ENCODE results near the gene TMEM201. TPM values are rescaled to one million over a fixed set of nuclear protein-coding genes. Genes with fewer than 3 reads are reported as not detected.
A peak's percentile ranks its signal among the peaks of the same experiment; 100 is the strongest.

The TMEM201 gene
- total and polyA plus RNA-seq, 9 of the 15 experiments (the other 6 are each of a cell fraction or from before 2014, with no cell fraction given), result 0.42 to 51.3 (median 7.4) TPM

DNA sequence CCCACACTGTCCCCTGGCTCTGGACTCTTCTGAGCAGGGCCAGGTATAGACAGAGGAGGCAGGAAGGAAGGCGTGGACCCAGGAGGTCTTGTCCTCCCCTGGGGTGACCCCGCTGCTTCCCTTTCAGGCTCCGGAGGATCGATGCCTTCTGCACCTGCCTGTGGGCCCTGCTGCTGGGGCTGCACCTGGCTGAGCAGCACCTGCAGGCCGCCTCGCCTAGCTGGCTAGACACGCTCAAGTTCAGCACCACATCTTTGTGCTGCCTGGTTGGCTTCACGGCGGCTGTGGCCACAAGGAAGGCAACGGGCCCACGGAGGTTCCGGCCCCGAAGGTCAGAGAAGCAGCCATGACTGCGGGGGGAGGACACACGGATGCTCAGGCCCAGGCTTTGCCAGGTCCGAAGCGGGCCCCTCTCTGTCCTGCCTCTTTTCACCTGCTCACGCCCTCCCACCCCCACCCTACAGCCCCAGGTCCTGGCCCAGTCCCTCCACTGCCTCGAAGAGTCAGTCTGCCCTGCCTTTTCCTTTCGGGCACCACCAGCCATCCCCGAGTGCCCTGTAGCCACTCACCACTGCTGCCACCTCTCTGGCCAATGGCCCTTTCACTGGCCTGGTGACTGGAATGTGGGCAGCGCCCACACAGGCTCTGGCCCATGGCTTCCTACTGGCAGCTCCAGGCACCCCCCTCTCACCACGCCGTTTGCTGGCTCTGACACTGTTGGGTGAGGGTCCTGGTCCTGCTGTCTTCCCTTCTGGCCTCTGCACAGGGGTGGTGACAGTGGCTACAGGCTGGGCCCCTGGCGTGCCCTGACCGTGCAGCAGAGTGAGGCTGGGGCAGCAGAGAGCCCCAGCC, 13.5 kb downstream of the TMEM201 start:
- WGBS (ENCODE audit: insufficient coverage, low coverage, missing lambda C conversion rate), result 90% methylated on average over 23 of the region's 26 CpGs
- Histone ChIP-seq H3K79me2 (ENCODE audit: control insufficient read depth, insufficient read depth, low read length) (no peaks in the 10 kb centered on the region), H3K9me1 (ENCODE audit: control insufficient read depth, insufficient read depth, low read length) (peaks cover 3% of the 10 kb centered on the region), H4K20me1 (replicated peaks; ENCODE audit: control insufficient read depth, insufficient read depth, low read length) (peaks cover 3% of the 10 kb centered on the region; the same call in 1 of the 2 replicates), H3K4me3 (no peak overlapping the region), H3K9ac (ENCODE audit: insufficient read depth in 1 of 2, low read depth in 2 of 2, low read length in 2 of 2) (no peak overlapping the region; a peak in 1 of 4 replicates), H3K9me3 (replicated peaks; ENCODE audit: control insufficient read depth, insufficient read depth, low read depth, low read length) (no peaks in the 10 kb centered on the region), H3K4me2 (ENCODE audit: insufficient read depth, low read length) (no peak overlapping the region), H2AFZ (ENCODE audit: low read depth, low read length) (no peak overlapping the region), H3K4me1 (replicated peaks in 1 of 2; ENCODE audit: control insufficient read depth in 2 of 2, insufficient read depth in 2 of 2, low read length in 2 of 2) (peaks cover 0 to 13% of the 10 kb centered on the region in 2 experiments; a peak in 1 of 5 replicates), H3K27me3 (ENCODE audit: control insufficient read depth in 2 of 2, insufficient read depth in 2 of 2, low read length in 2 of 2) (no peaks in the 10 kb centered on the region), H3K27ac (ENCODE audit: extremely low read depth, low read depth, low read length) (no peak overlapping the region), H3K36me3 (ENCODE audit: control insufficient read depth, insufficient read depth, low read length) (peaks cover 92% of the 10 kb centered on the region; the same call in 2 of the 3 replicates)
- ChIA-PET POLR2A (interaction anchor here (0.6 to 1.1 kb wide), 2 partner anchors 8 to 15 kb away, joined by 3 read pairs; no protein-coding TSS in a partner anchor), CTCF (ENCODE audit: low intra/inter-chr PET ratio) (interaction anchor here (0.5 kb wide), 1 partner anchor 25 kb away, joined by 5 read pairs; no protein-coding TSS in a partner anchor)
- intact Hi-C loops (cut with micrococcal nuclease) (no loop called here), in situ Hi-C loops (cut with MboI) (no loop called here)
- FAIRE-seq (no peak), DNase-seq (ENCODE audit: extremely low read depth in 1 of 4, low spot score in 3 of 4) (no peak), ATAC-seq (no peak; the same call in 2 of the 3 replicates)
- no TSS peak for BruUV-seq (replicated peaks)
- TF ChIP-seq YY1 (IDR thresholded peaks at IDR 0.05; ENCODE audit: borderline replicate concordance in 1 of 3, control insufficient read depth in 1 of 3, extremely low read depth in 1 of 3, insufficient read depth in 3 of 3, insufficient read length in 1 of 3, insufficient replicate concordance in 2 of 3, low read depth in 1 of 3, low read length in 2 of 3) (no peak), SMARCE1 (IDR thresholded peaks at IDR 0.05) (no peak), RBFOX2 (IDR thresholded peaks at IDR 0.05; ENCODE audit: low read depth, low read length) (0 out of 2 replicates have a peak, but pooled peaks have one; percentile 20), PHTF2 (CRISPR knock-in tag; IDR thresholded peaks at IDR 0.05) (no peak), ZFP30 (CRISPR knock-in tag; IDR thresholded peaks at IDR 0.05; ENCODE audit: borderline replicate concordance) (no peak), BRD9 (IDR thresholded peaks at IDR 0.05; ENCODE audit: low read depth, partially characterized antibody) (no peak), POLR2G (IDR thresholded peaks at IDR 0.05; ENCODE audit: low read depth, low read length) (0 out of 2 replicates have a peak, but pooled peaks have one; percentile 18), RBM22 (IDR thresholded peaks at IDR 0.05; ENCODE audit: low read depth, low read length, poor library complexity, severe bottlenecking) (peak; percentile 72)
- TF ChIP-seq, protein P1, sequence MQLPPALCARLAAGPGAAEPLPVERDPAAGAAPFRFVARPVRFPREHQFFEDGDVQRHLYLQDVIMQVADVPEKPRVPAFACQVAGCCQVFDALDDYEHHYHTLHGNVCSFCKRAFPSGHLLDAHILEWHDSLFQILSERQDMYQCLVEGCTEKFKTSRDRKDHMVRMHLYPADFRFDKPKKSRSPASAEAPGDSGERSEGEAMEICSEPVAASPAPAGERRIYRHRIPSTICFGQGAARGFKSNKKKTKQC (CRISPR knock-in tag; IDR thresholded peaks at IDR 0.05), result no peak
- TF ChIP-seq, protein P2, sequence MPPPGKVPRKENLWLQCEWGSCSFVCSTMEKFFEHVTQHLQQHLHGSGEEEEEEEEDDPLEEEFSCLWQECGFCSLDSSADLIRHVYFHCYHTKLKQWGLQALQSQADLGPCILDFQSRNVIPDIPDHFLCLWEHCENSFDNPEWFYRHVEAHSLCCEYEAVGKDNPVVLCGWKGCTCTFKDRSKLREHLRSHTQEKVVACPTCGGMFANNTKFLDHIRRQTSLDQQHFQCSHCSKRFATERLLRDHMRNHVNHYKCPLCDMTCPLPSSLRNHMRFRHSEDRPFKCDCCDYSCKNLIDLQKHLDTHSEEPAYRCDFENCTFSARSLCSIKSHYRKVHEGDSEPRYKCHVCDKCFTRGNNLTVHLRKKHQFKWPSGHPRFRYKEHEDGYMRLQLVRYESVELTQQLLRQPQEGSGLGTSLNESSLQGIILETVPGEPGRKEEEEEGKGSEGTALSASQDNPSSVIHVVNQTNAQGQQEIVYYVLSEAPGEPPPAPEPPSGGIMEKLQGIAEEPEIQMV (tag; conservative IDR thresholded peaks at IDR 0.05; ENCODE audit: low read depth), result no peak

All from K562 (cell line).